Liver (tissue), 9 donors: ENCODE measurements around the gene TBX2. TPM values are rescaled to one million over a fixed set of nuclear protein-coding genes. Genes with fewer than 3 reads are reported as not detected.

Source experiments
- DNase-seq: peaks from one replicate; pipeline ENCODE4 v3.0.0-alpha.2; 2017; ENCODE audit warnings: low spot score
- H3K27ac ChIP-seq, 2 donors: one replicate each; pipeline ENCODE4 v1.7.0; 2013; ENCODE audit warnings: inconsistent platforms in 2 of 2, low read length in 2 of 2, control low read depth in 1 of 2, low read depth in 1 of 2, mild to moderate bottlenecking in 1 of 2
- H3K27me3 ChIP-seq, 4 donors: one replicate each; pipeline versions ENCODE4 v1.6.1 to v1.7.0; 2013; ENCODE audit warnings: low read length in 3 of 4, inconsistent platforms in 1 of 4, mild to moderate bottlenecking in 1 of 4, moderate library complexity in 1 of 4; ENCODE audit not compliant: control insufficient read depth in 4 of 4, insufficient read depth in 4 of 4
- H3K36me3 ChIP-seq, 4 donors: one replicate each; pipeline versions ENCODE4 v1.6.1 to v1.7.0; 2013; ENCODE audit warnings: low read length in 3 of 4, mild to moderate bottlenecking in 3 of 4, low read depth in 1 of 4, moderate library complexity in 1 of 4; ENCODE audit not compliant: control insufficient read depth in 4 of 4, insufficient read depth in 3 of 4
- H3K4me1 ChIP-seq, 4 donors: one replicate each; pipeline versions ENCODE4 v1.6.1 to v1.7.0; 2013; ENCODE audit warnings: low read length in 3 of 4, mild to moderate bottlenecking in 3 of 4, moderate library complexity in 1 of 4; ENCODE audit not compliant: control insufficient read depth in 4 of 4, insufficient read depth in 4 of 4
- H3K4me3 ChIP-seq, 3 donors: one replicate each; pipeline versions ENCODE4 v1.6.1 to v1.7.0; 2013; ENCODE audit warnings: low read length in 3 of 3, control low read depth in 1 of 3, low read depth in 1 of 3, mild to moderate bottlenecking in 1 of 3
- H3K9ac ChIP-seq, 2 donors: one replicate each; pipeline ENCODE4 v1.7.0; 2013; ENCODE audit warnings: low read length in 2 of 2, mild to moderate bottlenecking in 2 of 2, moderate library complexity in 2 of 2, control low read depth in 1 of 2, low read depth in 1 of 2
- H3K9me3 ChIP-seq, 4 donors: one replicate each; pipeline versions ENCODE4 v1.6.1 to v1.7.0; 2013; ENCODE audit warnings: low read length in 3 of 4; ENCODE audit not compliant: control insufficient read depth in 4 of 4
- ATF3 ChIP-seq: IDR thresholded peaks from 2 replicates; pipeline ENCODE4 v1.6.1; 2016; ENCODE audit warnings: antibody characterized with exemption
- EGR1 ChIP-seq, 2 donors: IDR thresholded peaks; 2 replicates each; pipeline ENCODE4 v1.6.1; 2016 to 2018; ENCODE audit warnings: antibody characterized with exemption in 2 of 2, low read depth in 2 of 2
- FOXA1 ChIP-seq: IDR thresholded peaks from 2 replicates; pipeline ENCODE4 v1.6.1; 2016; ENCODE audit warnings: antibody characterized with exemption
- FOXA2 ChIP-seq: IDR thresholded peaks from 2 replicates; pipeline ENCODE4 v1.6.1; 2016; ENCODE audit warnings: antibody characterized with exemption
- GABPA ChIP-seq, 2 donors: IDR thresholded peaks in 1 of 2; conservative IDR thresholded peaks in 1 of 2; 2 replicates each; pipeline ENCODE4 v1.6.1; 2016; ENCODE audit warnings: antibody characterized with exemption in 2 of 2, mild to moderate bottlenecking in 1 of 2, moderate library complexity in 1 of 2
- HNF4A ChIP-seq, 2 donors: conservative IDR thresholded peaks; 2 replicates each; pipeline ENCODE4 v1.6.1; 2016; ENCODE audit warnings: antibody characterized with exemption in 2 of 2, mild to moderate bottlenecking in 2 of 2
- HNF4G ChIP-seq: IDR thresholded peaks from 2 replicates; pipeline ENCODE4 v1.6.1; 2016; ENCODE audit warnings: antibody characterized with exemption
- JUND ChIP-seq, 2 donors: IDR thresholded peaks; 2 replicates each; pipeline ENCODE4 v1.6.1; 2016; ENCODE audit warnings: antibody characterized with exemption in 2 of 2
- NR2F2 ChIP-seq: IDR thresholded peaks from 2 replicates; pipeline ENCODE4 v1.6.1; 2016; ENCODE audit warnings: antibody characterized with exemption
- RAD21 ChIP-seq, 2 donors: IDR thresholded peaks; 2 replicates each; pipeline ENCODE4 v1.6.1; 2016; ENCODE audit warnings: antibody characterized with exemption in 2 of 2, mild to moderate bottlenecking in 2 of 2
- RXRA ChIP-seq, 2 donors: IDR thresholded peaks; 2 replicates each; pipeline ENCODE4 v1.6.1; 2017 to 2018; ENCODE audit warnings: antibody characterized with exemption in 2 of 2, mild to moderate bottlenecking in 1 of 2
- SP1 ChIP-seq: IDR thresholded peaks from 2 replicates; pipeline ENCODE4 v1.6.1; 2018; ENCODE audit warnings: antibody characterized with exemption, mild to moderate bottlenecking
- TAF1 ChIP-seq: conservative IDR thresholded peaks from 2 replicates; pipeline ENCODE4 v1.6.1; 2016; ENCODE audit warnings: antibody characterized with exemption, mild to moderate bottlenecking
- YY1 ChIP-seq: IDR thresholded peaks from 2 replicates; pipeline ENCODE4 v1.6.1; 2016; ENCODE audit warnings: antibody characterized with exemption, mild to moderate bottlenecking
- ZBTB33 ChIP-seq: IDR thresholded peaks from 2 replicates; pipeline ENCODE4 v1.6.1; 2016; ENCODE audit warnings: antibody characterized with exemption
- WGBS: extraction: QIAGEN DNeasy Blood & Tissue Kit; methylation state at CpG from one replicate; pipeline ENCODE4 v1.1.7; 2013; 5-methylcytosine and 5-hydroxymethylcytosine counted together
- polyA plus RNA-seq, 2 donors: library from polyadenylated mRNA; stranded (reverse) in 1 of 2; unstranded in 1 of 2; fragments of 200-250 nt in 1 of 2; fragments of >200 nt in 1 of 2; fragmentation: Nextera tagmentation in 1 of 2; extraction: Ambion mirVana in 1 of 2; gene quantifications; one replicate each; pipeline versions ENCODE4 v1.2.1 to v1.2.3, GENCODE V29; 2013 to 2015
- total RNA-seq, 2 donors: library from RNA; depleted of rRNA; stranded (reverse); fragments of >200 nt; gene quantifications; one replicate each; pipeline ENCODE4 v1.2.3, GENCODE V29; 2014
- TF ChIP-seq, protein P1 (sequence below): fragments of 150-350 bp; IDR thresholded peaks from 2 replicates; pipeline ENCODE4 v1.5.1; 2017; ENCODE audit warnings: improper control_type of control experiment, low read depth, low read length; ENCODE audit not compliant: missing input control
- TF ChIP-seq, protein P2 (sequence below): IDR thresholded peaks from 2 replicates; pipeline ENCODE4 v1.6.1; 2016; ENCODE audit warnings: antibody characterized with exemption, mild to moderate bottlenecking
- TF ChIP-seq, protein P3 (sequence below): IDR thresholded peaks from 2 replicates; pipeline ENCODE4 v1.6.1; 2016; ENCODE audit warnings: antibody characterized with exemption
- donor health status: healthy.
- donor health status: healthy.
- donor health status: healthy.
- donor health status: healthy.
- donor health status: healthy.

TBX2 gene
- total and polyA plus RNA-seq, 4 donors, result 0.85 to 3.1 (median 2.5) TPM

DNA sequence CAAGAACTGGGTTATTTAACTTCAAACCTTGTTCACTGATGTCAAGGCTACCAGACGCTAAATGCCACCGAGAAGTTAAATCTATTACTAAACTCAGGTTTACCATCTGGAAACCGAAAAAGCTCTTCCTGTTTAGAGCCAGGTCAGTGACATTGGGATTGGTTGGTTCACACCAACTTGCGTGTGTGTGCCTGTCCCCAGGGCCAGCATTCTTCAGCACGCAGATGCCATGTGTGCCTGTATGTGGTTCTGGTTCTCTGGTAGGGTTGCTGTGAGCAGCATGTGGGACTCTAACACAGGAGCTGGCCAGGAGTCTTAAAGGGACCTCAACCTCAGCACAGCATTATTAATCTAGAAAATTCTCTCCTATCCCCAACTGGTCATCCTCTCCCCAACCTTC, 18.1 kb upstream of the TBX2 start:
- Histone ChIP-seq H3K9ac (no peak overlapping the region), H3K4me3 (no peak overlapping the region), H3K36me3 (no peaks in the 10 kb centered on the region), H3K27me3 (no peaks in the 10 kb centered on the region), H3K9me3 (no peaks in the 10 kb centered on the region), H3K27ac (no peak overlapping the region), H3K4me1 (no peaks in the 10 kb centered on the region)
- DNase-seq, result no peak
- WGBS, result 92% methylated on average over 5 of the region's 5 CpGs
- no peak for TF ChIP-seq HNF4G
- no peak for TF ChIP-seq NR2F2
- TF ChIP-seq EGR1 (IDR thresholded peaks at IDR 0.05; ENCODE audit: low read depth in 2 of 2), result no peak
- no peak for TF ChIP-seq HNF4A (conservative IDR thresholded peaks at IDR 0.05)
- TF ChIP-seq SP1, result no peak
- TF ChIP-seq ATF3, result no peak
- TF ChIP-seq FOXA2, result no peak
- TF ChIP-seq, protein P1, sequence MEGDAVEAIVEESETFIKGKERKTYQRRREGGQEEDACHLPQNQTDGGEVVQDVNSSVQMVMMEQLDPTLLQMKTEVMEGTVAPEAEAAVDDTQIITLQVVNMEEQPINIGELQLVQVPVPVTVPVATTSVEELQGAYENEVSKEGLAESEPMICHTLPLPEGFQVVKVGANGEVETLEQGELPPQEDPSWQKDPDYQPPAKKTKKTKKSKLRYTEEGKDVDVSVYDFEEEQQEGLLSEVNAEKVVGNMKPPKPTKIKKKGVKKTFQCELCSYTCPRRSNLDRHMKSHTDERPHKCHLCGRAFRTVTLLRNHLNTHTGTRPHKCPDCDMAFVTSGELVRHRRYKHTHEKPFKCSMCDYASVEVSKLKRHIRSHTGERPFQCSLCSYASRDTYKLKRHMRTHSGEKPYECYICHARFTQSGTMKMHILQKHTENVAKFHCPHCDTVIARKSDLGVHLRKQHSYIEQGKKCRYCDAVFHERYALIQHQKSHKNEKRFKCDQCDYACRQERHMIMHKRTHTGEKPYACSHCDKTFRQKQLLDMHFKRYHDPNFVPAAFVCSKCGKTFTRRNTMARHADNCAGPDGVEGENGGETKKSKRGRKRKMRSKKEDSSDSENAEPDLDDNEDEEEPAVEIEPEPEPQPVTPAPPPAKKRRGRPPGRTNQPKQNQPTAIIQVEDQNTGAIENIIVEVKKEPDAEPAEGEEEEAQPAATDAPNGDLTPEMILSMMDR, result no peak
- no peak for TF ChIP-seq YY1
- no peak for TF ChIP-seq GABPA (IDR thresholded peaks at IDR 0.05 in 1 of 2, conservative IDR thresholded peaks at IDR 0.05 in 1 of 2)
- TF ChIP-seq RAD21 (IDR thresholded peaks at IDR 0.05), result no peak
- TF ChIP-seq RXRA (IDR thresholded peaks at IDR 0.05), result no peak
- TF ChIP-seq FOXA1, result no peak
- TF ChIP-seq, protein P2, sequence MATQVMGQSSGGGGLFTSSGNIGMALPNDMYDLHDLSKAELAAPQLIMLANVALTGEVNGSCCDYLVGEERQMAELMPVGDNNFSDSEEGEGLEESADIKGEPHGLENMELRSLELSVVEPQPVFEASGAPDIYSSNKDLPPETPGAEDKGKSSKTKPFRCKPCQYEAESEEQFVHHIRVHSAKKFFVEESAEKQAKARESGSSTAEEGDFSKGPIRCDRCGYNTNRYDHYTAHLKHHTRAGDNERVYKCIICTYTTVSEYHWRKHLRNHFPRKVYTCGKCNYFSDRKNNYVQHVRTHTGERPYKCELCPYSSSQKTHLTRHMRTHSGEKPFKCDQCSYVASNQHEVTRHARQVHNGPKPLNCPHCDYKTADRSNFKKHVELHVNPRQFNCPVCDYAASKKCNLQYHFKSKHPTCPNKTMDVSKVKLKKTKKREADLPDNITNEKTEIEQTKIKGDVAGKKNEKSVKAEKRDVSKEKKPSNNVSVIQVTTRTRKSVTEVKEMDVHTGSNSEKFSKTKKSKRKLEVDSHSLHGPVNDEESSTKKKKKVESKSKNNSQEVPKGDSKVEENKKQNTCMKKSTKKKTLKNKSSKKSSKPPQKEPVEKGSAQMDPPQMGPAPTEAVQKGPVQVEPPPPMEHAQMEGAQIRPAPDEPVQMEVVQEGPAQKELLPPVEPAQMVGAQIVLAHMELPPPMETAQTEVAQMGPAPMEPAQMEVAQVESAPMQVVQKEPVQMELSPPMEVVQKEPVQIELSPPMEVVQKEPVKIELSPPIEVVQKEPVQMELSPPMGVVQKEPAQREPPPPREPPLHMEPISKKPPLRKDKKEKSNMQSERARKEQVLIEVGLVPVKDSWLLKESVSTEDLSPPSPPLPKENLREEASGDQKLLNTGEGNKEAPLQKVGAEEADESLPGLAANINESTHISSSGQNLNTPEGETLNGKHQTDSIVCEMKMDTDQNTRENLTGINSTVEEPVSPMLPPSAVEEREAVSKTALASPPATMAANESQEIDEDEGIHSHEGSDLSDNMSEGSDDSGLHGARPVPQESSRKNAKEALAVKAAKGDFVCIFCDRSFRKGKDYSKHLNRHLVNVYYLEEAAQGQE, result no peak
- TF ChIP-seq JUND (IDR thresholded peaks at IDR 0.05), result no peak
- TF ChIP-seq, protein P3, sequence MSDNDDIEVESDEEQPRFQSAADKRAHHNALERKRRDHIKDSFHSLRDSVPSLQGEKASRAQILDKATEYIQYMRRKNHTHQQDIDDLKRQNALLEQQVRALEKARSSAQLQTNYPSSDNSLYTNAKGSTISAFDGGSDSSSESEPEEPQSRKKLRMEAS, result no peak
- no peak for TF ChIP-seq TAF1
- no peak for TF ChIP-seq ZBTB33
